OCI-M2 (cell line): ENCODE data around the gene SOX8.

ENCODE experiments used
- DNase-seq: peaks from one replicate; lab custom pipeline; 2025; ENCODE audit not compliant: unreplicated experiment; lab: John Stamatoyannopoulos, UW

Gene SOX8

GRCh38 chr16:1003391-1004347 lies 22.1 kb downstream of the SOX8 start:
- DNase-seq = no peak

- no peak for DNase-seq
Observed at GRCh38 chr16:1005286-1005685, 23.7 kb downstream of the SOX8 start.

GRCh38 chr16:1006781-1007180 lies 25.2 kb downstream of the SOX8 start:
- DNase-seq = no peak

- no peak for DNase-seq
Observed at GRCh38 chr16:1007284-1007850, 25.8 kb downstream of the SOX8 start.

- no peak for DNase-seq
Observed at GRCh38 chr16:1008085-1008484, 26.5 kb downstream of the SOX8 start.

- DNase-seq = no peak
Observed at GRCh38 chr16:1009358-1010150, 28.0 kb downstream of the SOX8 start.

- no peak for DNase-seq
Observed at GRCh38 chr16:1010251-1010650, 28.7 kb downstream of the SOX8 start.

GRCh38 chr16:1010815-1011214 lies 29.2 kb downstream of the SOX8 start:
- DNase-seq = no peak

- DNase-seq = no peak
Observed at GRCh38 chr16:1011316-1012082, 29.9 kb downstream of the SOX8 start.

GRCh38 chr16:1012135-1012534 lies 30.6 kb downstream of the SOX8 start:
- no peak for DNase-seq

GRCh38 chr16:1012722-1013592 lies 31.4 kb downstream of the SOX8 start:
- DNase-seq = no peak

GRCh38 chr16:1013593-1013900 lies 32.0 kb downstream of the SOX8 start:
- no peak for DNase-seq

- no peak for DNase-seq
Observed at GRCh38 chr16:1014221-1014620, 32.7 kb downstream of the SOX8 start.

- DNase-seq = no peak
Observed at GRCh38 chr16:1014771-1015495, 33.4 kb downstream of the SOX8 start.

- no peak for DNase-seq
Observed at GRCh38 chr16:1018447-1019198, 37.1 kb downstream of the SOX8 start.

- no peak for DNase-seq
Observed at GRCh38 chr16:1019231-1020090, 37.9 kb downstream of the SOX8 start.

- no peak for DNase-seq
Observed at GRCh38 chr16:1020091-1020399, 38.5 kb downstream of the SOX8 start.

GRCh38 chr16:1020591-1020990 lies 39.0 kb downstream of the SOX8 start:
- no peak for DNase-seq
